ENCODE measurements around the gene DNAH6. TPM values are rescaled to one million over a fixed set of nuclear protein-coding genes. Genes with fewer than 3 reads are reported as not detected.

DNAH6 gene
- total RNA-seq, 1 experiment from 2014 or later, result 1.6 TPM

GRCh38 chr2:84687498-84688149 lies 171.3 kb downstream of the DNAH6 start:
- no peaks in the 10 kb centered on the region for H3K4me1 ChIP-seq (ENCODE audit: control insufficient read depth in 1 of 2, insufficient read depth in 2 of 2, low read length in 2 of 2)
- no peak overlapping the region for H3K9ac ChIP-seq (ENCODE audit: low read length)
- H3K4me3 ChIP-seq (replicated peaks in 1 of 2; ENCODE audit: low read depth in 1 of 2, low read length in 2 of 2), result no peak overlapping the region
- no peak overlapping the region for H3K27ac ChIP-seq (ENCODE audit: low read depth, low read length)
- no peaks in the 10 kb centered on the region for H3K9me3 ChIP-seq (ENCODE audit: control insufficient read depth in 1 of 2, insufficient read depth in 1 of 2, low read depth in 1 of 2, low read length in 2 of 2)
- H3K27me3 ChIP-seq (ENCODE audit: insufficient read depth, low read length), result no peaks in the 10 kb centered on the region
- ChIA-PET CTCF (no interaction called here), POLR2A (no interaction called here), RAD21 (ENCODE audit: low non-redundant PET in 1 of 2, low total read pairs in 2 of 2, uncharacterized antibody in 2 of 2, unreplicated experiment in 2 of 2) (no interaction called here)
- ATAC-seq, result no peak
- H2AFZ ChIP-seq (ENCODE audit: low read depth, low read length, poor library complexity, severe bottlenecking), result no peak overlapping the region
- DNase-seq (ENCODE audit: low read depth, low spot score), result no peak
- no peak overlapping the region for H3K4me2 ChIP-seq (ENCODE audit: low read length)
- no peaks in the 10 kb centered on the region for H3K79me2 ChIP-seq (ENCODE audit: insufficient read depth, low read length)
- no peaks in the 10 kb centered on the region for H3K36me3 ChIP-seq (ENCODE audit: control insufficient read depth in 1 of 2, insufficient read depth in 2 of 2, low read length in 2 of 2)
- TF ChIP-seq, protein P1, sequence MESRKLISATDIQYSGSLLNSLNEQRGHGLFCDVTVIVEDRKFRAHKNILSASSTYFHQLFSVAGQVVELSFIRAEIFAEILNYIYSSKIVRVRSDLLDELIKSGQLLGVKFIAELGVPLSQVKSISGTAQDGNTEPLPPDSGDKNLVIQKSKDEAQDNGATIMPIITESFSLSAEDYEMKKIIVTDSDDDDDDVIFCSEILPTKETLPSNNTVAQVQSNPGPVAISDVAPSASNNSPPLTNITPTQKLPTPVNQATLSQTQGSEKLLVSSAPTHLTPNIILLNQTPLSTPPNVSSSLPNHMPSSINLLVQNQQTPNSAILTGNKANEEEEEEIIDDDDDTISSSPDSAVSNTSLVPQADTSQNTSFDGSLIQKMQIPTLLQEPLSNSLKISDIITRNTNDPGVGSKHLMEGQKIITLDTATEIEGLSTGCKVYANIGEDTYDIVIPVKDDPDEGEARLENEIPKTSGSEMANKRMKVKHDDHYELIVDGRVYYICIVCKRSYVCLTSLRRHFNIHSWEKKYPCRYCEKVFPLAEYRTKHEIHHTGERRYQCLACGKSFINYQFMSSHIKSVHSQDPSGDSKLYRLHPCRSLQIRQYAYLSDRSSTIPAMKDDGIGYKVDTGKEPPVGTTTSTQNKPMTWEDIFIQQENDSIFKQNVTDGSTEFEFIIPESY (IDR thresholded peaks at IDR 0.05; ENCODE audit: extremely low read depth, insufficient replicate concordance, low read length), result no peak
- TF ChIP-seq SRF (IDR thresholded peaks at IDR 0.05; ENCODE audit: low read depth) (no peak), CEBPB (IDR thresholded peaks at IDR 0.05; ENCODE audit: low read depth) (no peak), TCF7L2 (IDR thresholded peaks at IDR 0.05; ENCODE audit: borderline replicate concordance, extremely low read depth, insufficient read depth, insufficient read length) (no peak)
- no peaks in the 10 kb centered on the region for H3K9me2 ChIP-seq (ENCODE audit: insufficient read depth)
- intact Hi-C loops (cut with micrococcal nuclease), result no loop called here
- BruUV-seq (replicated peaks), result no TSS peak
- H4K20me1 ChIP-seq (ENCODE audit: insufficient read depth), result no peaks in the 10 kb centered on the region

DNA sequence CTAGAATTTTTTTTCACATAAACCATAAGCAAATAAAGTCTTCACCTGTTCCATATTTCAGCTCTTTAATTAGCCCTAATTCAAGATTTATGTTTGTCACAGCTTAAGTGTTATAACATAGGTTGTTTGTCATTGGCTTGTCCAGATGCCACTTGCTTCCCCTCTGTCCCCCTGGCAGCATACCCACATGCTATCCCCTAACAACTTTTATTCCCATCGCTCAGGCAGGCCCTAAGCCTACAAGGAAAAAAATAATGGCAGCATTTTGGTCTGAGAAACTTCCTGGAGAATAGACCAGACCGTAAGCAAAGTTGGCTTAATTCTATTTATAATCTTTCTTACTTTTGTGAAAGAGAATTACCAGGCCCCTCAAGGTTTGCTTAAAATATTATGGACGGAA lies 173.9 kb downstream of the DNAH6 start:
- ATAC-seq (no peak), DNase-seq (ENCODE audit: low read depth, low spot score) (no peak)
- H3K27me3 ChIP-seq (ENCODE audit: insufficient read depth, low read length), result no peaks in the 10 kb centered on the region
- ChIA-PET CTCF (no interaction called here), RAD21 (ENCODE audit: low non-redundant PET in 1 of 2, low total read pairs in 2 of 2, uncharacterized antibody in 2 of 2, unreplicated experiment in 2 of 2) (no interaction called here), POLR2A (no interaction called here)
- H3K79me2 ChIP-seq (ENCODE audit: insufficient read depth, low read length), result no peaks in the 10 kb centered on the region
- H3K9ac ChIP-seq (ENCODE audit: low read length), result no peak overlapping the region
- no peaks in the 10 kb centered on the region for H3K9me2 ChIP-seq (ENCODE audit: insufficient read depth)
- BruUV-seq (replicated peaks), result no TSS peak
- no peak overlapping the region for H2AFZ ChIP-seq (ENCODE audit: low read depth, low read length, poor library complexity, severe bottlenecking)
- no peaks in the 10 kb centered on the region for H3K9me3 ChIP-seq (ENCODE audit: control insufficient read depth in 1 of 2, insufficient read depth in 1 of 2, low read depth in 1 of 2, low read length in 2 of 2)
- H4K20me1 ChIP-seq (ENCODE audit: insufficient read depth), result no peaks in the 10 kb centered on the region
- no peaks in the 10 kb centered on the region for H3K4me1 ChIP-seq (ENCODE audit: control insufficient read depth in 1 of 2, insufficient read depth in 2 of 2, low read length in 2 of 2)
- intact Hi-C loops (cut with micrococcal nuclease), result no loop called here
- H3K4me3 ChIP-seq (replicated peaks in 1 of 2; ENCODE audit: low read depth in 1 of 2, low read length in 2 of 2), result no peak overlapping the region
- no peak overlapping the region for H3K27ac ChIP-seq (ENCODE audit: low read depth, low read length)
- no peak overlapping the region for H3K4me2 ChIP-seq (ENCODE audit: low read length)
- H3K36me3 ChIP-seq (ENCODE audit: control insufficient read depth in 1 of 2, insufficient read depth in 2 of 2, low read length in 2 of 2), result no peaks in the 10 kb centered on the region
- TF ChIP-seq YY1 (IDR thresholded peaks at IDR 0.05; ENCODE audit: extremely low read depth, insufficient replicate concordance, low read depth, low read length) (no peak), POLR2A (IDR thresholded peaks at IDR 0.05; ENCODE audit: borderline replicate concordance, extremely low read depth, insufficient read depth, insufficient read length) (no peak), CEBPB (IDR thresholded peaks at IDR 0.05; ENCODE audit: low read depth) (no peak), CTCF (IDR thresholded peaks at IDR 0.05 in 2 of 3, conservative IDR thresholded peaks at IDR 0.05 in 1 of 3; ENCODE audit: borderline replicate concordance in 1 of 3, insufficient read depth in 1 of 3, low read depth in 2 of 3, low read length in 2 of 3) (no peak), EGR1 (IDR thresholded peaks at IDR 0.05; ENCODE audit: low read depth) (no peak), ELF1 (IDR thresholded peaks at IDR 0.05; ENCODE audit: borderline replicate concordance, low read depth) (no peak), POLR2AphosphoS5 (IDR thresholded peaks at IDR 0.05; ENCODE audit: low read depth, low read length) (no peak), SP1 (IDR thresholded peaks at IDR 0.05; ENCODE audit: low read depth) (no peak), SIN3A (IDR thresholded peaks at IDR 0.05; ENCODE audit: low read depth) (no peak), SRF (IDR thresholded peaks at IDR 0.05; ENCODE audit: low read depth) (no peak)
- TF ChIP-seq, protein P2, sequence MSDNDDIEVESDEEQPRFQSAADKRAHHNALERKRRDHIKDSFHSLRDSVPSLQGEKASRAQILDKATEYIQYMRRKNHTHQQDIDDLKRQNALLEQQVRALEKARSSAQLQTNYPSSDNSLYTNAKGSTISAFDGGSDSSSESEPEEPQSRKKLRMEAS (IDR thresholded peaks at IDR 0.05), result no peak
- TF ChIP-seq, protein P1 (IDR thresholded peaks at IDR 0.05; ENCODE audit: extremely low read depth, insufficient replicate concordance, low read length), result no peak
